Keratinocyte (primary cell): Measurements from ENCODE around the gene ERC2.

Source experiments
- CTCF ChIP-seq, 3 experiments: IDR thresholded peaks in 1 of 3; conservative IDR thresholded peaks in 1 of 3; optimal IDR thresholded peaks in 1 of 3; 2 replicates in 2 of 3; 3 replicates in 1 of 3; pipeline versions ENCODE3 to v1.5.1; 2011; ENCODE audit warnings: low read length in 3 of 3, mild to moderate bottlenecking in 3 of 3, moderate library complexity in 2 of 3, control low read depth in 1 of 3, inconsistent platforms in 1 of 3; ENCODE audit not compliant: insufficient read depth in 2 of 3; ENCODE audit errors: extremely low read depth in 1 of 3
- EZH2 ChIP-seq: IDR thresholded peaks from one replicate; pipeline ENCODE4 v1.6.1; 2012; ENCODE audit warnings: inconsistent platforms, mild to moderate bottlenecking, low read length, moderate library complexity

GRCh38 chr3:56422316-56422715, 46.0 kb downstream of the ERC2 start:
- no peak for TF ChIP-seq CTCF (optimal IDR thresholded peaks at IDR 0.05 in 1 of 3, IDR thresholded peaks at IDR 0.05 in 1 of 3, conservative IDR thresholded peaks at IDR 0.05 in 1 of 3; ENCODE audit: extremely low read depth in 1 of 3, insufficient read depth in 2 of 3, low read length in 3 of 3)
- no peak for TF ChIP-seq EZH2
